ENCODE data around the gene SH2D2A.

GRCh38 chr1:156842618-156843300 is 26.1 kb upstream of the SH2D2A start:
- TF ChIP-seq CTCF (IDR thresholded peaks at IDR 0.05; ENCODE audit: poor library complexity) (no peak), EZH2 (IDR thresholded peaks at IDR 0.05; ENCODE audit: borderline replicate concordance) (no peak), EZH2phosphoT487 (IDR thresholded peaks at IDR 0.05; ENCODE audit: low read depth, severe bottlenecking, unreplicated experiment) (no peak)
